ENCODE results near the gene ZNF611.

DNA sequence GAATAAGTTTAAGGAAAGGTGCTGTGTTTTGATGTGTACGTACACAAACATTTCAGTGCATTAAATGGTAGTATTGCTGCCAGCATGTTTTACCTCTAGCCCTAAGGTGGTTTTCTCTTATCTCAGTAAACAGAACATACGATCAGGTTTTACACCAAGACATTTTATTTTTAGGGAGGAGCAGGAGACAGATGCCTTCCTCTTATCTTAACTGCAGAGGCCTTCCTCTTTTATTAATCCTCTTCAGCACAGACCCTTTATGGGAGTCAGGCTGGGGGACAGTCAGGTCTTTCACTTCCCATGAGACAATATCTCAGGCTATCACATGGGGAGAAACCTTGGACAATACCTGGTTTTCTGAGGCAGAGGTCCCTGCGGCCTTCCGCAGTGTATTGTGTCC lies 14.9 kb upstream of the ZNF611 start:
- TF ChIP-seq JUND (IDR thresholded peaks at IDR 0.05; ENCODE audit: borderline replicate concordance, low read depth, low read length): no peak
- no peak for TF ChIP-seq JUND (tag; IDR thresholded peaks at IDR 0.05; ENCODE audit: borderline replicate concordance, low read depth, low read length)
- TF ChIP-seq EZH2 (IDR thresholded peaks at IDR 0.05; ENCODE audit: borderline replicate concordance, low read depth, low read length): no peak
- TF ChIP-seq RAD51 (IDR thresholded peaks at IDR 0.05; ENCODE audit: borderline replicate concordance, low read depth): no peak
- TF ChIP-seq ARHGAP35 (IDR thresholded peaks at IDR 0.05; ENCODE audit: partially characterized antibody): no peak
- no peak for TF ChIP-seq EP300 (IDR thresholded peaks at IDR 0.05; ENCODE audit: low read length)
- no peak for TF ChIP-seq SRF (CRISPR knock-in tag; IDR thresholded peaks at IDR 0.05)
- TF ChIP-seq, protein P1, sequence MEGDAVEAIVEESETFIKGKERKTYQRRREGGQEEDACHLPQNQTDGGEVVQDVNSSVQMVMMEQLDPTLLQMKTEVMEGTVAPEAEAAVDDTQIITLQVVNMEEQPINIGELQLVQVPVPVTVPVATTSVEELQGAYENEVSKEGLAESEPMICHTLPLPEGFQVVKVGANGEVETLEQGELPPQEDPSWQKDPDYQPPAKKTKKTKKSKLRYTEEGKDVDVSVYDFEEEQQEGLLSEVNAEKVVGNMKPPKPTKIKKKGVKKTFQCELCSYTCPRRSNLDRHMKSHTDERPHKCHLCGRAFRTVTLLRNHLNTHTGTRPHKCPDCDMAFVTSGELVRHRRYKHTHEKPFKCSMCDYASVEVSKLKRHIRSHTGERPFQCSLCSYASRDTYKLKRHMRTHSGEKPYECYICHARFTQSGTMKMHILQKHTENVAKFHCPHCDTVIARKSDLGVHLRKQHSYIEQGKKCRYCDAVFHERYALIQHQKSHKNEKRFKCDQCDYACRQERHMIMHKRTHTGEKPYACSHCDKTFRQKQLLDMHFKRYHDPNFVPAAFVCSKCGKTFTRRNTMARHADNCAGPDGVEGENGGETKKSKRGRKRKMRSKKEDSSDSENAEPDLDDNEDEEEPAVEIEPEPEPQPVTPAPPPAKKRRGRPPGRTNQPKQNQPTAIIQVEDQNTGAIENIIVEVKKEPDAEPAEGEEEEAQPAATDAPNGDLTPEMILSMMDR (IDR thresholded peaks at IDR 0.05 in 2 of 3, conservative IDR thresholded peaks at IDR 0.05 in 1 of 3; ENCODE audit: insufficient read depth in 2 of 3, low read depth in 1 of 3, low read length in 3 of 3): no peak
- no peak for TF ChIP-seq CBX8 (IDR thresholded peaks at IDR 0.05; ENCODE audit: borderline replicate concordance, extremely low read depth, low read depth, low read length, poor library complexity, severe bottlenecking)
- no peak for TF ChIP-seq SMAD3 (CRISPR knock-in tag; conservative IDR thresholded peaks at IDR 0.05)

Data from K562 (cell line).